Fibroblast of mammary gland (primary cell): ENCODE results near the gene RNASE1.
"Not testable (repeated sequence)": the region's sequence is repeated elsewhere in the genome, so short reads cannot be mapped to it uniquely, and the experiment has no call there.

ENCODE experiments used
- DNase-seq: peaks from one replicate; pipeline ENCODE4 v3.0.0-alpha.2; 2010; ENCODE audit warnings: low read depth
- H3K4me3 ChIP-seq: 2 replicates; pipeline ENCODE4 v1.5.1; 2011; ENCODE audit warnings: low read depth, mild to moderate bottlenecking, low read length, moderate library complexity; ENCODE audit not compliant: control insufficient read depth
- CTCF ChIP-seq: conservative IDR thresholded peaks from 2 replicates; pipeline ENCODE4 v1.5.1; 2011; ENCODE audit warnings: low read depth, low read length, inconsistent platforms; ENCODE audit not compliant: control insufficient read depth, insufficient read depth

RNASE1 gene

GRCh38 chr14:20836668-20837338, 34.2 kb upstream of the RNASE1 start:
- DNase-seq = peak; percentile 54
- H3K4me3 ChIP-seq = no peak overlapping the region
- TF ChIP-seq CTCF = peak; percentile 49

GRCh38 chr14:20834899-20835298, 32.3 kb upstream of the RNASE1 start:
- no peak for TF ChIP-seq CTCF
- DNase-seq = no peak
- H3K4me3 ChIP-seq = no peak overlapping the region

- TF ChIP-seq CTCF = no peak
- H3K4me3 ChIP-seq = no peak overlapping the region
- no peak for DNase-seq
Observed at GRCh38 chr14:20830831-20831230, 28.2 kb upstream of the RNASE1 start.

GRCh38 chr14:20828024-20828694, 25.5 kb upstream of the RNASE1 start:
- not testable (repeated sequence) for DNase-seq, H3K4me3 ChIP-seq

GRCh38 chr14:20827326-20827725, 24.7 kb upstream of the RNASE1 start:
- no peak overlapping the region for H3K4me3 ChIP-seq
- no peak for TF ChIP-seq CTCF
- DNase-seq = no peak

GRCh38 chr14:20826666-20827065, 24.0 kb upstream of the RNASE1 start:
- not testable (repeated sequence) for DNase-seq, H3K4me3 ChIP-seq

- H3K4me3 ChIP-seq = no peak overlapping the region
- no peak for DNase-seq
- TF ChIP-seq CTCF = no peak
Observed at GRCh38 chr14:20823859-20824258, 21.2 kb upstream of the RNASE1 start.

GRCh38 chr14:20821521-20822108, 19.0 kb upstream of the RNASE1 start:
- not testable (repeated sequence) for DNase-seq, H3K4me3 ChIP-seq
